VCaP (cell line): ENCODE measurements around the gene XYLT1.

ENCODE experiments used
- H3K27ac ChIP-seq: fragments of 450-650 bp; 2 replicates; pipeline ENCODE4 v1.5.1; 2017
- CTCF ChIP-seq: fragments of 450-650 bp; conservative IDR thresholded peaks from 2 replicates; pipeline ENCODE4 v1.5.1; 2017; ENCODE audit warnings: mild to moderate bottlenecking, moderate library complexity

Gene XYLT1

GRCh38 chr16:17470182-17470907 lies 415 bp downstream of the XYLT1 start:
- no peak for TF ChIP-seq CTCF
- peak overlapping the region; percentile 34; the same call in 1 of the 2 replicates for H3K27ac ChIP-seq

GRCh38 chr16:17469741-17470181 lies 999 bp downstream of the XYLT1 start:
- TF ChIP-seq CTCF: no peak
- no peak overlapping the region for H3K27ac ChIP-seq

GRCh38 chr16:17469011-17469740 lies 1.6 kb downstream of the XYLT1 start:
- H3K27ac ChIP-seq: no peak overlapping the region
- TF ChIP-seq CTCF: no peak

GRCh38 chr16:17468611-17469010 lies 2.1 kb downstream of the XYLT1 start:
- H3K27ac ChIP-seq: no peak overlapping the region
- no peak for TF ChIP-seq CTCF

GRCh38 chr16:17467923-17468540 lies 2.7 kb downstream of the XYLT1 start:
- H3K27ac ChIP-seq: no peak overlapping the region
- TF ChIP-seq CTCF: peak; percentile 76

- no peak overlapping the region for H3K27ac ChIP-seq
- TF ChIP-seq CTCF: no peak
Observed at GRCh38 chr16:17466876-17467275, 3.9 kb downstream of the XYLT1 start.

GRCh38 chr16:17465460-17465859 lies 5.3 kb downstream of the XYLT1 start:
- no peak overlapping the region for H3K27ac ChIP-seq
- no peak for TF ChIP-seq CTCF
